ENCODE data around the gene DNAJC8.

The DNAJC8 gene

DNA sequence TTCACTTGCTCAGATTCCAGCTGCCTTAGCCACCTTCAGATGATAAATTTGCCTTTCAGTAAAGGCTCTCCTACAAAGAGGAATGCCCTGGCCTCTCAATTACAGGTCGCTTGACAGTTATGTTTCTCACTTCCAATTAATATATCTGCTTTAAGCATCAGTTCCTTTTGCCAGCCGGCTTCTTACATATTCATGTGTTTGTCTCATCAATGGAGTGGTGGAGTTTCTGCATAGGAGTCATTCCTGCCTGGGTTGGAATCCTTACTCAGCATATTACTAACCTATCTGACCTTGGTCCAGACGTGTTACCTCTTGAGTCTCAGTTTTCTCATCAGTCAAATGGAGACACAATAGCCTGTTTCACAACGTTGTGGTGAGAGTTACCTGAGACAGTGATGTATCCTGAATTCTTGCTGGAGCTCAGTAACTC lies 17.1 kb upstream of the DNAJC8 start:
- no peak for DNase-seq (ENCODE audit: low read depth, low spot score)

DNA sequence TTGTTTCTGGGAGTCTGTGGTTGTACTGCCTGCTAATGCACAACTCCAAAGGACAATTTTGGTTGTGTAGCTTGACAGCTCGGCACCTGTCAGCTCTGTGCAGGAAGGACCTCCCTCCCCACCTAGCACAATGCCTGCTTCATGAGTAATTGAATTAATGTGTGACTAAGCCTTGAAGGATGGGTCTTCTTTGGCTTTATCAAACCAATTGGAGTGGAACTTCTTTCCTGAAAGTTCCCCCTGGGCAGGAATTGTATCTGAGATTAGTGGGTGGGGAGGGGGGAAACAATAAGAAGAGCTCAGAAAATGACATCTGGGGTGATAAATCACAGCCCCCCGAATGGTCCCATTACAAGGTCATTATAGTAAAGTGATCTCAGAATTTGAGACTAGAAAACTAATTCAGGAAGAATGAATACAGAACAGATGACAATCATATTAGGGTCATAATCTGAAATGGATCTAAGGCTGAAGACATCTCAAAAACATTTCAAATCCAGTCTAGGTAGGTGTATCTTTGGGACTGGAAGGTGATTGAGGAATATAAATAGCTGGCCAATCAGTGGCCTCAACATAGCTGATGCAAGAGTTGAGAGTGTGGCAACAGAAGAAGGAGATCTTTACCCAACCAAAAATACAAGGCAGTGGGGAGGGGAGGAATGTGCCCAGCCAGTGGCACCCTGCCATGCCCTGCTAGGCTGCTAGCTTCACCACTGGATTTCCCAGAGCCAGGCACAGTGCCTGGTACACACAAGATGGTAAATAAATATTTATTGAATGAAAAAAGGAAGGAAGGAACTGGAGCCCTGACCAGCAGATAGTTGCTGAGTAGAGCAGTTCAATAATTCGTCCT lies 16.4 kb upstream of the DNAJC8 start:
- peak; percentile 78 for DNase-seq (ENCODE audit: low read depth, low spot score)

DNA sequence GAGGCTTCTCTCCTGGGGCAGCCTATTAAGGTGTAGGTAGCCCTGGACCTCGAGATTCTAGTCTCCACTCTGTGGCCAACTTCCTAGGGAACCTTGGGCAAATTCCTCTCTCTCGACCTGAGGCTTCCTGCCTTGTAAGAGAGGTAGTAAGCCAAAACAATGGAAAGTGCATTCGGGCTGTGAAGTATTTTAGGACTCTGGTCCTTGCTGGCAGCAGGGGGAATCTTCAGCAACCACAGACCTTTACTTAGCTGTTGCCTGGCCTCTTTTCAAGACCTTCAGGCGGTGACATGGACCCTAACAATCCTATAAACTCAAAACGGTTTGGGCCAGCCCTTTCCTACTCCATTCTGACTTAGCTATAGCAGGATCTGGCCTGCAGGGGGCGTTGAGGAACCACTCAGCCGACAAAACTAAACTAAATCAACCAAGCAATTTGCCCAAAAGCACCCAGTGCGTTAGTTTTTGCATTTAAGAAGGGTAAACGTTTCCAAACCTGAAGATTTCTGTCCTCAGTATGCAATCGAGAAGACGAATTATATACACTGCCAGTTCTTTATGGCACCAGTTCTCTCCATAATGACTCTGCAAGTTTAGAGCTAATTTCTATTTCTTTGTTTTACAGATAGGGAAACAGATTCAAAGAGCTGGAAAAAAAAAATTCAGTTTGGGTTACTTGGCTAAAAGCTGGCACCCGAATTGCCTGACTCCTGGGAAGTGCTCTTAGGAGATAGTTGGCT lies 15.6 kb upstream of the DNAJC8 start:
- DNase-seq (ENCODE audit: low read depth, low spot score) = peak; percentile 89

DNA sequence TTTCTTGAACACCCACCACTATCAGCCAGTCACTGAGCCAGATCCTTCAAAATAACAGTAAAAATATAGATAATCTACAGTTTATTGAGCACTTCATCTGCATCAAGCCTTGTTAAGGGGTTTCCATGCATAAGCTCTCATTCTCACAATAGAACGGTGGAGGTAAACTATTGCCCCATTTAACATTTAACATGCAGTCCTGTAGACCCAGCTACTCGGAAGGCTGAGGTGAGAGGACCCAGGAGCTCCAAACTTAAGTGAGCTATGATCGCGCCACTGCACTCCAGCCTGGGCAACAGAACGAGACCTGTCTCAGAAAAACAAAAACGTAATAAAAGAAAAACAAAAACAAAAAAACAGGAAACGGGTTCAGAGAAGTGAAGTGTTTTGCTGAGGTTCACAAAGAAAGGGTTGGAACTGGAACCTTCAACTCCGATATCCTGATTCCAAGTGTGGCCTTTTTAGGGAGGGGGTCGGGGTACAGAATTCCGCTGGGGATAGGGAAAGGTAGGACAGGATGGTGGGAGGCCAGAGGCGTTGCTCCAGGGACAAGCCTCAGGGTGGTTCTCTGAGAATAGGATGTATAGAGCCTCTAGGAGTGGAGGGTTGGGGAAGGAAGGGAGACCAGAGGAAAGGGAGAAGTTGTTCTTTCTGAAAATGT lies 14.9 kb upstream of the DNAJC8 start:
- DNase-seq (ENCODE audit: low read depth, low spot score) = no peak

DNA sequence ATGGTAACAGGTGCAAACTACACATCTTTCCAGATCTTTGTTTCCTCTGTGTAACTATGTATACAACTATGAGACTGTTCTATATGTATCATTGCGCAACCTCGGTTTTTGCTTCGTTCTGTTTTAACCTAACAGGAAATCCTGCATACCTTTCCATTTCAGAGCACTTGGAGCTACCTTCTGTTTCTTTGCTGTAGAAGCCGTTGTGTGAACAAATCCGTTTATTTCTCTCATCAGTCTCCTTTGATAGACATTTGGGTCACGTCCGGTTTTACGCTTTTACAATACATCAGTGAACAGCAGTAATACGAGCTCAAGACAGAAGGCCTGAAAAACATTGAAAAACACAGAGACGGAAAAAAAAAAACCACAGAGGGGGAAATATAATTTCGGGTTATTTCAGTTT lies 13.6 kb upstream of the DNAJC8 start:
- DNase-seq (ENCODE audit: low read depth, low spot score) = peak; percentile 21

DNA sequence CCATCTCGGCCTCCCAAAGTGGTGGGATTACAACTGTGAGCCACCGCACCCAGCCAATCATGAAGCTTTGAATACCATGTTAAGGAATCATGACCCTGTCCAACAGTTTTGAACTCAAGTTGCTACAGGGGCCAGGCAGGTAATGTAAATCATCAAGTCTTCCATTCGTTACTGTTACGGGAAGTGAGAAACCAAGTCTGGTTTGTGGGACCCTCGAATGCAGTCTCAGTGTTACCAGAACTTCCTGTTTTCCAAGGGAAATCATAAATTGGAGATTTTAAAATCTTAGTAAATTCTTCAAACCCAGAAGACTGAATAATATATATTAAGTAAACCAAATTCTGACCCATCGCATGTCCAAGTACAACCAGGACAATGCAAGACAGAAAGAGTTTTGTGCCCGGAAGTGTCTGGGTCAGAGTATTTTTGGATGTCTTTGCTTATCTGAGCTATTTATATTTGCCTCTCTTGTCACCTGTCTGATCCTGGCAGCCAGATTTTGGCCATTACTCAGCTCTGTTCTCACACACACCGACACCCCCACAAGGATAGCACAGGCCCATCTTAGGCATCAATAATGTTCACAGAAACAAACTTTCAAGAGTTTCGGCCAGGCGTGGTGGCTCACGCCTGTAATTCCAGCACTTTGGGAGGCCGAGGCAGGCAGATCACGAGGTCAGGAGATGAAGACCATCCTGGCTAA lies 11.9 kb upstream of the DNAJC8 start:
- no peak for DNase-seq (ENCODE audit: low read depth, low spot score)

DNA sequence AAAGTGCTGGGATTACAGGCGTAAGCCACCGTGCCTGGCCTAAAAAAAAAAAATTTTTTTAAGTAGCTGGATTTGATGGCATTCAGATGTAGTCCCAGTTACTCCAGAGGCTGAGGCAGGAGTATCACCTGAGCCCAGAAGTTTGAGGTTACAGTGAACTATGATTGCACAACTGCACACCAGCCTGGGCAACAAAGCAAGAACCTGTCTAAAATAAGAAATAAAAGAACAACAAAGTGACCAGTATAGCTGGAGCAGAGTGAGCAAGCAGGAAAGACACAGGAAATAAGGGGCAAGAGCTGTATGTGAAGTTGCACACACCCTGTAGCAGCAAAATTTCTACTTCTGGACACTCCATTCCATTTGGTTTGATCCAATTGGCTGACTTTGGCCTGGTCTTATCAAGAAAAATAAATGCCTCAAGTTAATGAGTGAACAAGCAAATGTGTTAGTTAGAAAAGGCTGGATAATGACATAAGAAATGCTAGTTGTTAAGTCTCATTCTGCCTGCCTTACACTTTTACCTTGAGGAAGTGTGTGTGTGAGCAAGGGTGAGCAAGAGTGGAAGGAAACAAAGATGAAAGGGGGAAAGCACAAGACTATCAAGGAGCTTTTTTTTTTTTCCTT lies 11.0 kb upstream of the DNAJC8 start:
- DNase-seq (ENCODE audit: low read depth, low spot score) = no peak

DNA sequence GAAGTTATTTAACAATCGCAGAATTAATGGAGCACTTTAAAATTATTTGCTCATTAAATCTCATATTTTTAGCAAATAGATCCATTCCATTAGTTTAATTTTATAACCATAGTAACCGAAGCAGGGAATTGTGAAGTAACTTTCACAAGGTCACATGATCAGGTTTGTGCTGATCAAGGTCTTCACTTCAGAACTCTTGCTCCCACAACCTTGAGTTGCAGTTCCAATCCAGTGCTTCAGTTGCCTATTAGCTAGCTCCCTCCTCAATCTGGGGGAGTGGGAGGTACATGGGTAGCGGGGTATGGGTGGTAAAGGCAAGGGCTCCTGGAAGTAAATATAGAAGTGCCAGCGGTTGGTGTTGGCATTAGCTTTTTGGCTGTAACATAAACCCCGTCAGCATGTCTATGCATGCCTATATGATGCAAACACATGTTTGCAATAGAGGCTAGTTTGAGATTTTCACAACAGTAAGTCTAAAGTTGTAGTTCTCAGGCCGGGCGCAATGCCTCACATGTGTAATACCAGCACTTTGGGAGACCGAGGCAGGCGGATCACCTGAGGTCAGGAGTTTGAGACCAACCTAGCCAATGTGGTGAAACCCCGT lies 8.9 kb upstream of the DNAJC8 start:
- DNase-seq (ENCODE audit: low read depth, low spot score) = no peak

DNA sequence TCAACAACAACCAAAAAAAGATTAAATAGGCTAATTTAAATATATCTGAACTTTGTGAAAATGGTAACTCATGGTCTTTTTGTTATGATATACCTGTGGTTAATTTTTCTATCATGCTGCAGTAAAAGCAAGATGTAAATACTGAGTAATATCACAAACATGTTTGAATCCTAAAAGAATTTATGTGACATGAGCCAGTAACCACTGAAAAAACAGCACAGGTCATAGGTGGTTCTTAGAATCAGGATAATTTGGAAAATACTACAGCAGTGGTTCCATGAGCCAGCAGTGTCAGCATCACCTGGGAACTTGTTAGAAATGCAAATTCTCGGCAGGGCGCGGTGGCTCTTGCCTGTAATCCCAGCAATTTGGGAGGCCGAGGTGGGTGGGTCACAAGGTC lies 7.2 kb upstream of the DNAJC8 start:
- DNase-seq (ENCODE audit: low read depth, low spot score) = no peak

DNA sequence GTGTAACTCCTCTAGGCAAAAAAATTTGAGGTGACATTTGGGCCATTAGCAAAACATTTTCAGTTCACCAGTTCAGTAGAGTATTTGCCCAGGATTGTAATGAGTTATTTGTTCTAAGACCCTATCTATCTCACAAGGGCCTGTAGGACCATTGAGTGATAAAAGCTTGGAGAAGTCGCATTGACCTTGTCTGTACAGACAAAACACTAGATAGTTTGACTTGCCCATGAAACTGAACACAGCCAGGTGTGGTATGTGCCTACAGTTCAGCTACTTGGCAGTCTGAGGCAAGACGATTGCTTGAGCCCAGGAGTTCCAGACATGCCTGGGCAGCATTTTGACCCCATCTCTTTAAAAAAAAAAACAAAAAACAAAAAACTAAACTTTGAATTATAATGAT lies 6.2 kb upstream of the DNAJC8 start:
- peak; percentile 12 for DNase-seq (ENCODE audit: low read depth, low spot score)

DNA sequence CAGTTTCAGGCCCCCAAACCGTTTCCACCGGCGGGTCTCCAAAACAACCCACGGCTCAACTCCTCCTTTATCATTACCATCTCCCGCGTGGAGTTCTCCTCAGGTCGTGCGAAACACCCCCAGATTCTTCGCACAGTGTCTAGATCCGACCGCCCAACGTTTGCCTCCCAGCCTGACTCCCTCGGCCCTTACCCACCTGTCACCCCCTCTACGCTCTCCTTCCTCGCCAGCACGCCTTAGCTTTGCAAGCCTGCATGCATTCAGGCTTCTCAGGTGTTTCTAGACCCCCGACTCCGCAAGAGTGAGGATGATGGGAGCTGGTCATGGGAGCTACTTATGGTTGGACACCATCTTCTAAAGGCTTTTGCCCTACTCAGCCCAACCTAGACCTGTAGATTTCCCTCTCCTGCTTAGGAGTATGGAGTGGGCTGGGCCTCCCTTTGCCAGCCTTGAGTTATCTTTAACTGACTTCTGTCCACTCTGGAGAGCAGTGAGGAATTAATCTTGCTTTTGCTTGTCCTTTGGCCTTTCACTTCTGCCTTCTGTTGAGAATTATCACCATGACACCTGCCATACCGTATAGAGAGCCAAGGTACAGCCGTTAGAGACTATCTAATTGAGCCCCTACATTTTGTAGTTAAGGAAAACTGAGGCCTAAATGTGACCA lies 4.0 kb upstream of the DNAJC8 start:
- DNase-seq (ENCODE audit: low read depth, low spot score) = peak; percentile 15

DNA sequence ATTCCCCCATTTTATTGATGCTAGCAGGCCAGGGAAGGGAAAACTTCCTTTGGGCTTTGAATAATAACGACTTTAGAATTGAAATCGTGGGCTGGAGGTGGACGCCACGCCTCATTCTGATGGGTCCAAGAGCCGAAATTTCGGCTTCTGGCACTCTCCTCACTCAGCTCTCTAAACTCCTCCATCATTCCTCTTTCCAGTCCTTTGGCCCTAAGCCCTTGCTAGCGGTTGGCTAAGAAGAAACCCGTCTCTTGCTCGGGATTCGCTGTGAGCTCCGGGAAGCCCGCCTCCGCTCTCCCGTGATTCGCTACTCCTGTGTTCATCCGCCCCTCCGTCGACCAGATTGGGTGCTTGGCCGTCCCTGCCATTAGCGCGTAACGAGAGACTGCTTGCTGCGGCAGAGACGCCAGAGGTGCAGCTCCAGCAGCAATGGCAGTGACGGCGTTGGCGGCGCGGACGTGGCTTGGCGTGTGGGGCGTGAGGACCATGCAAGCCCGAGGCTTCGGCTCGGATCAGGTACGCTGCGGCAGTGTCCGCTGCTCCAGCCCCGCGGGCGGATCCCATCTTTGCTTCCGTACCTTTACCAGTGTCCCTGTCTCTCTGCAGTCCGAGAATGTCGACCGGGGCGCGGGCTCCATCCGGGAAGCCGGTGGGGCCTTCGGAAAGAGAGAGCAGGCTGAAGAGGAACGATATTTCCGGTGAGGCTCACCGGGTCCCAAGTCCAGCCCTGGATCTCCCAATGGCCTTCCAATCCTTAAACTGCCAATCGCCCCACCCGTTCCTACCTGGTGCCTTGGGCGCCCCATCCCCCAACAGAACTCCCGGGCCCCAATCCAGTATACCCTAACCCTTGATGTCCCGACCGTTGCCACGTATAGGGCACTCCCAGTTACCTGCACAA lies 3.2 kb upstream of the DNAJC8 start, which contains the start of gene ATP5IF1:
ATP5IF1 (plus strand) TSS at position 370 of the 901 bp plus-strand sequence; CDS start at position 430, 60 bp downstream.
- DNase-seq (ENCODE audit: low read depth, low spot score) = peak; percentile 99

DNA sequence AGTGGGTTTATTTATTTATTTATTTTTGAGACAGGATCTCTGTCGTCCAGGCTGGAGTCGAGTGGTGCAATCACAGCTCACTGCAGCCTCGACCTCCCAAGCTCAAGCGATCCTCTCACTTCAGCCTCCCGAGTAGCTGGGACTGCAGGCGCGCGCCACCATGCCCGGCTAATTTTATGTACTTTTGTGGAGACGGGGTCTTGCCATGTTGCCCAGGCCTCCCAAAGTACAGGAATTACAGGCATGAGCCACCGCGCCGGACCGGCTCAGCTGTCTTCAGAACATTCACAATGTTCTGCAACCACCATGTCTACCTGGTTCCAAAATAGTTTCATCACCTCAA lies 406 bp upstream of the DNAJC8 start:
- no peak for DNase-seq (ENCODE audit: low read depth, low spot score)

DNA sequence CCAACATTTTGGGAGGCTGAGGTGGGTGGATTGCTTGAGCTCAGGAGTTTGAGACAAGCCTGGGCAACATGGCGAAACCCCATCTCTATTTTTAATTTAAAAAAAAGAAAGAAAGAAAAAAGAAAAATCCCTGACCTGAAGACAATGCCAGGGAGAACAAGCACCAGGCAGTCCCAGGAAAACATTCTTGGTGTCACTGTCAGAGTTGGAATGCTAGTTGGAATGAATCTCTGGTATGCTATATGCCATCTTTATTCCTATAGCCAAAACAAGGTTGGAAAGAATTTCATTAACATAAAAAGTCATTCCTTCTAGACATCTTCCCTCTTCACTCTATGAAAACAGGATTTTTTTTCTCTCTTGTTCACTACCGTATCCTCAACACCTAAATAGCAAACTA lies 2.8 kb downstream of the DNAJC8 start:
- no peak for DNase-seq (ENCODE audit: low read depth, low spot score)

DNA sequence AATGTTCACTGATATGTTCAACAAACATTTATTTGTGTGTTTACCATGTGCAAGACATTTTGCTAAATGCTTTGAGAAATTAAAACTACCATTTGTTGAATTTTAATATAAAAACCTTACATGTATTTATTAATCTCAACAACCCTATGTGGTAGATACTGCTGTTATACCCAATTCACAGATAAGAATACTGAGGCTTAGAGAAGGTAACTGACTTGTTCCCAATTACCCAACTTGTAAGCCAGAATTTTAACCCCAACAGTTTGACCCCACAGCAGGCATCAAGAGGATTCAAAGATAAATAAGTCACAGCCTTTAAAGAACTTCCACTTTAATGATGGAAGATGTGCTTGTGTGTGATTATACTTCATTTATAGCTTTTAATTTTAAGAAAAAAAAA lies 3.7 kb downstream of the DNAJC8 start:
- DNase-seq (ENCODE audit: low read depth, low spot score) = no peak

DNA sequence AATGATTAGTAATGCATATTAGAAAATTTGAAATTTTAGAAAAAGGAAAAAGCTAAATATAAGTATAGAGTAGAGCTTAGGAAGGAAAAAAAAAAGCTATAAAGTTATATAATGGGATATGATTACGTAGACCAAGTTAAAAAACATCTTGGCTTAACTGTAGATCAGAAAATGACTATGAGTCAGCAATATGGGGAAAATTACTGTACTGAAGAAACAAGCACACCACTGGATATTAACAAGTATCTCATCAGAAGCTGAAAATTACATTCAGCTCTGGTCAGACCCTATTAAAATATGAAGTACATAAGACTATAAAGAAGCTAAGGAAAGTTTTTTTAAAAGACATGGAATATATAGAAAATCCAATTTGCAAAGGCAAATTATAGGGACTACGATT lies 19.5 kb downstream of the DNAJC8 start:
- no peak for DNase-seq (ENCODE audit: low read depth, low spot score)

DNA sequence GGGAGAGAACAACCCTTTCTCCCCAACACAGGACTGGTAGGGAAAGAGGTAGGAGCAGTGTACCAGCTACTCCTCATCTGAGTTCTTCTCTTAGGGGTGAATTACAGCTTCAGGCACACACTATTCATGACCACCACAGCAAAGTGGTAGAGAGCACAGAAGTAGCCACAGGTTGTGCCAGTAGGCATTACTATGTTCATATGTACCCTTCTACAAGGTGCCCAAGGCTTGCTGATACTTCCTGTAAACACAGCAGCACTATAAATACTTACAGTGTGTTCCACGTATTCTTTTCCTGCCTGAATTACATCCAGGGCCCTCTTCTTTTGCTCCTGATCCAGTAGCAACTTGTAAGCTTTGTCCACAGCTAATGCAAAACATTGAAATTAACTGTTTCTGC lies 23.1 kb downstream of the DNAJC8 start:
- DNase-seq (ENCODE audit: low read depth, low spot score) = no peak

DNA sequence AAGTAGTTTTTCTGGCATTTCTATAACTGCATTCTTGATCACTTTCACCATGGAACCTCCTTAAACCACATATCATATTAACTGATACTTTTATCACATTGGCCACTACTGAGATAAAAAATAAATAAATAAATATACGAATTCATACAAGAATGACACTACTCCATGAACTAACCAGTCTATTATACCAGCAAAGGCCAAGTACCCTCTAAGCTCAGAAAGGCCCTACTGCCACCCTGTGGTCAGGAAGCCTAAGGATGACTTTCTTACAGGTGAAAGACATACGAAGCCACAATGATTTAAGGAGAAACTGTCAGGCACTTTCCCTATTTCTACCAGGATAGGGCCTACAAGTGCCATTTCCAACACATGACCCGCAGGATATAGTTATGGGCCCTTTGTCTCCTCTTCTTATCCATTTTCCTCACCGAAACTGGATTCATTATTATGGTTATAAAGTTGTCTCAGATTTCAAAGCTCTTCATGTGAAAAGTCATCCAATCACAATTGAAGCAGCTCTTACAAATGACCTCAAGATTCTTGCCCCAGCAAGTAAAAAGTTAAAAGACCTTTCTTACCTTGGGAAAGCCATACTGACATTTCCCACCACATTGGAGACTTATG lies 23.9 kb downstream of the DNAJC8 start:
- peak; percentile 78 for DNase-seq (ENCODE audit: low read depth, low spot score)

DNA sequence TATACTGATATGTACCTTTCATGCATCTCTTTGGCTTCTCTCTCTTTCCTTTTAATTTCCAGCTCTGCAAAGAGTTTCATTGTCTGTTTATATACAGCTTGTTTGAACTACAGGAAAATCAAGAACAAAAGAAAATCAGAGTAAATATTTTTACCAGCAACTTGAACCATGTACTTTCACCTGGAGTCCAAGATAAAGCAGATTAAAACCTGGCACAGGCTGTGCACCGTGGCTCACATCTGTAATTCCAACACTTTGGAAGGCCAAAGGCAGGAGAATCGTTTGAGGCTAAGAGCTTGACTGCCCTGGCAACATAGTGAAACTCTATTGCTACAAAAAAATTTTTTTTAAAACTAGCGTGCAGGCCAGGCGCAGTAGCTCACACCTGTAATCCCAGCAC lies 27.6 kb downstream of the DNAJC8 start:
- no peak for DNase-seq (ENCODE audit: low read depth, low spot score)

Measured in astrocyte of the hippocampus (primary cell).